ENCODE results near the gene KRTAP23-1. TPM values are rescaled to one million over a fixed set of nuclear protein-coding genes. Genes with fewer than 3 reads are reported as not detected.

Gene KRTAP23-1
- total RNA-seq, 4 donors from 2014 or later, result not detected

DNA sequence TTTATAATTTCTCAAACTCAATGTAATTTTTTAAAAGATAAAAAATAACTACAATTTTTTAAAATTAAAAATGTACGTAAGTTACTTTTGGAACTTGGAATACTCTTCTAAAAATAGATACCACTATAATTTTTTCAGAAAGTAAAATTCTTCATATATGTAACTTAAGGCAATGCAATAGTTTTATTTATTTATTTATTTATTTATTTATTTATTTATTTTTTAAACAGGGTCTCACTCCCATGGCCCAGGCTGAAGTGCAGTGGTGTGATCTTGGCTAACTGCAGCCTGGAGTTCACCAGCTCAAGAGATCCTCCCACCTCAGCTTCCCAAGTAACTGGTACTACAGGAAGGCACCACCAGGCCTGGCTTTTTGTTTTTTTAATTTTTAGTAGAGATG is 3.1 kb upstream of the KRTAP23-1 start:
- TF ChIP-seq, protein P1, sequence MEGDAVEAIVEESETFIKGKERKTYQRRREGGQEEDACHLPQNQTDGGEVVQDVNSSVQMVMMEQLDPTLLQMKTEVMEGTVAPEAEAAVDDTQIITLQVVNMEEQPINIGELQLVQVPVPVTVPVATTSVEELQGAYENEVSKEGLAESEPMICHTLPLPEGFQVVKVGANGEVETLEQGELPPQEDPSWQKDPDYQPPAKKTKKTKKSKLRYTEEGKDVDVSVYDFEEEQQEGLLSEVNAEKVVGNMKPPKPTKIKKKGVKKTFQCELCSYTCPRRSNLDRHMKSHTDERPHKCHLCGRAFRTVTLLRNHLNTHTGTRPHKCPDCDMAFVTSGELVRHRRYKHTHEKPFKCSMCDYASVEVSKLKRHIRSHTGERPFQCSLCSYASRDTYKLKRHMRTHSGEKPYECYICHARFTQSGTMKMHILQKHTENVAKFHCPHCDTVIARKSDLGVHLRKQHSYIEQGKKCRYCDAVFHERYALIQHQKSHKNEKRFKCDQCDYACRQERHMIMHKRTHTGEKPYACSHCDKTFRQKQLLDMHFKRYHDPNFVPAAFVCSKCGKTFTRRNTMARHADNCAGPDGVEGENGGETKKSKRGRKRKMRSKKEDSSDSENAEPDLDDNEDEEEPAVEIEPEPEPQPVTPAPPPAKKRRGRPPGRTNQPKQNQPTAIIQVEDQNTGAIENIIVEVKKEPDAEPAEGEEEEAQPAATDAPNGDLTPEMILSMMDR (IDR thresholded peaks at IDR 0.05; ENCODE audit: low read depth), result no peak

DNA sequence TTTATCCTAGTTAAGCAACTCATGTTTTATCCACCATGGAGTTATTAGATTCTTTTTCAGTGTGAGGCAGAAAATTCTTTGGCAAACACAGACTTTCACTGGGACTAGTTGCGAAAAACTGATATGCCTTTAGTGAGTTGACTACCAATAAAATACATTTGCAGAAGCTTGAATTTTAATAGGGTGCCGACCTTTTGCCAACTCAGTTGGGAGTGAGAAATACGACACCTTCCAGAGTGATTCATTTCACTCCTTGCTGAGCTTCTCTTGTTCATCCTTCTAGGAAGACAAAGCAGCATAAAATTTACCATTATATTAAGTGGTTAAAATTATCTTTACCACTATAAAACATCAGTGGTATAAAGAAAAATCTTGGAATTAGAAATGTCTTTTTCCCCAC is 1.2 kb upstream of the KRTAP23-1 start:
- TF ChIP-seq, protein P1 (IDR thresholded peaks at IDR 0.05; ENCODE audit: low read depth), result no peak

DNA sequence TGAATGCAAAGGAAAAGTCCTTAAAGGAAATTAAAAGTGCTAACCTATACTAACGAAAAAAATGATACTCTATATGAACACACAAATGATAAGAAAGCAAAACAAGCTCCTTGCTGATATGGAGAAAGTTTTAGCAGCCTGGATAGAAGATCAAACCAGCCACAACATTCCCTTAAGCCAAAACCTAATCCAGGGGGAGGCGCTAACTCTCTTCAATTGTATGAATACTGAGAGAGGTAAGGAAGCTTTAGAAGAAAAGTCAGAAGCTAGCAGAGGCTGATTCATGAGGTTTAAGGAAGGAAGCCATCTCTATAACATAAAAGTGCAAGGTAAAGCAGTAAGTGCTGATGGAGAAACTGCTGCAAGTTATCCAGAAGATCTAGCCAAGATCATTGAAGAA is 3.4 kb downstream of the KRTAP23-1 start:
- TF ChIP-seq, protein P1 (IDR thresholded peaks at IDR 0.05; ENCODE audit: low read depth), result no peak

DNA sequence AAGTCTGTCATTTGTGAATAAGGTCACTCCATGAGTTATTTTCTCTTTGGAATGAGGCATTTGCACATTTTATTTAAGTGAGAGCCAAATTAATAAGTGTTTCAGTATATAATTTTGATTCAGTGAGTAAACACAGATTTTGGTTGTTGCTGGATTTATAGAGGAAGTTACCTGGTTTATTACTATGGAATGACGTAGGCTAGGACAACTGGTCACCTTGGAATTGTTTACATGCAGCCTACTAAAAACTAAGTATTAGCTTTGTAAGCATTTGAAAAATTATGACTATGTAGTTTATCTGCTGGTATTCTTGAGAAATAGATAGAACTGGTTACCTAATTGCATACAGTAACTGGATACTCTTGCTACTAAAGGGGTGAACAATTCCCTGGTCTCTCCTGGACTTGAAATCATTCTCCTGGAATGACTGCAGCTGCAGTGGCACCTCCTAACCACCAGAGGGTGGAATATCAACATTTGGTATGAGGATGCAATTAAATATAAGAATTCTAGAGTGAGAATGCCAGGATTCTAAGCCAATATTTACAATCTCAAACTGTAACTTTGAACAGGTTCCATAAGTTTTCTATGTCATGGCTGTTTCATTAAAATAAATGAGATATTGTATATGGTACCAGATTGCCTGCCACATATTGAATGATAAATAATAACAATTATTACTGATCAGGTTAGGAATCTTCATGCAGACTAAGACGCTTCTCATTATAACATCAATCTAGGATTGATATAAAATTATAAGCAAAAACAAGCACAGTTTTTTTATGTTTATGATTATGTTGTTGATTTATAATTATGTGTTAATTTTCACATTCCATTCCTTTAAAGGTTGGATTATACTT is 7.5 kb downstream of the KRTAP23-1 start:
- TF ChIP-seq, protein P1 (IDR thresholded peaks at IDR 0.05; ENCODE audit: low read depth), result no peak

DNA sequence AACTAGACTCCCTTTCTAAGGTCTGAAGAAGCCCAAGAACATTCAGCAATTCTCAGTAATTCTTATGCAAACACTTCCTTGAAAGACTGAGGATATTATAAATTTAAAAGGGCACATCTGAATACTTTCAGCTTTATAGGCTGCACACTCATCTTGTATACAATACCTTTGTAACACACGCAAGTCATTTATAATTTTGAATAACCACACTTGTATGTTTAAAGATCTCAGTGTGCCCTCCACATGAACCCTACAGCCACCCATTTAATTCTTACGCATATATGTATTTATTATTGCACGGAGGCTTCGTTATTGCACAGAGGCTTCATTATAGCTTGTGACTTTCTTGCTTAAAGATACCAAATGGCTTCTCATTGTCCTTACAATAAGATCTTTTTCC is 9.7 kb downstream of the KRTAP23-1 start:
- TF ChIP-seq, protein P1 (IDR thresholded peaks at IDR 0.05; ENCODE audit: low read depth), result no peak

DNA sequence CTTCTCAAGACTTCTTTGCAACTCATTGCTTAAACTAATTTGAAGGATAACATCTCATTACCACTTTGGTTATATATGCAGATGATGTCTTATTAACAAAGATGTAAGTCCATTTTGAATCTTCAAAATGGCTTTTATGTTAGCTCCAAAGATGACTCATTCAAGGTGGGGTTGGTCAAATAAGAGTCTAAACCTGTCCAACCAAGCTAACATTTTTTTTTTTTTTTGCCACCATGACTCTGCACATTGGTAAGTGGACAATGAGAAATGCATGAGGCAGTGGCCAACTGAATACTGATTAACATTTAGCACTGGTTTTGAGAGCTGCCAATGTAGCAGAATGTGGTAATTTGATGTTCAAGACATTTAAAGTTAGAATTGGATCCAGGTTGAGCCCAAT is 10.6 kb downstream of the KRTAP23-1 start:
- TF ChIP-seq, protein P1 (IDR thresholded peaks at IDR 0.05; ENCODE audit: low read depth), result no peak

DNA sequence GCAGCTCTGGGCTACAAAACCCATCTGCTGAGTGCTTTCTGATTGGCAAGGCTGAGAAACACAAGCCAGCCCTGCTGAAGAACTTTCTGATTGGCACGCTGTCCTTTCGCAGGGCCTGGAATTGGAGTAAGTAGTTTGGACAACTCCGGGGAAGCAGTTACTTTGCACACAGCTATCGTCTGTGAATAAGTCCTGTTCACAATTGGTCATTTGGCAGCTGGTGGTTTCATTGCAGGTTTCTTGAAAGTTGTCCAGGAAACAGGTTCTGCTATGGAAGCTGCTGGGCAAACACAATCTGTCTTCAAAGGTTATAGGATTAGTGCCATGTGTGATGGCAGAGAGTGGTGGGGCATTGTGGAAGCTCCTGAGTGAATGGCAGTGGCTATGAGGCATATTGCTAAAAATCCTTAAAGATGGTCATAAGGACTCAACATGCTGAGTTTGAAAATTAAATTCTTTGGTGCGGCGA is 11.1 kb downstream of the KRTAP23-1 start, which contains the start of gene KRTAP27-1:
TSS of gene KRTAP27-1 (minus strand) at position 419 of the 469 bp plus-strand sequence. CDS start at position 393, 26 bp downstream.
- TF ChIP-seq, protein P1 (IDR thresholded peaks at IDR 0.05; ENCODE audit: low read depth), result no peak

All from subcutaneous adipose tissue (tissue), 4 donors.